ENCODE results near the gene MBD2.

Gene MBD2

DNA sequence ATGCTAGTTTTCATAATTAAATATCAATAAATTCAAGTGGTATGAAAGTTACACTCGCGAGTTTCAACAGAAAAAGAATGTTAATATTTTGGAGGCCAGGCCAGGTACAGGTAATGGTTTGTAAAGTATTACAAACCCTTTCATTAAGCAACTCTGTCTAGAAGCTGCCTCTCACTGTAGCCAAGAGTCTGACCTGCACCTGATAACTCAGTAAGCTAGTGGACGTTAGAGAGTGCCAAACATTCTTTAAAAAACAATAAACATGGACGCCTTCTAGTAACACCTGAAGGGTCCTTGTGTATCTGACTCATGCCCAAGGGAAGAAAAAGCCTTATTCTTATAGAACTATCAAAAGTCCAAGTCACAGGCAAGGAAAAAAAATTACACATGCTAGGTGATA, 70.2 kb downstream of the MBD2 start:
- Histone ChIP-seq H3K4me1 (ENCODE audit: control insufficient read depth, insufficient read depth, low read length) (peaks cover 3% of the 10 kb centered on the region; the same call in 1 of the 2 replicates), H3K36me3 (ENCODE audit: control insufficient read depth in 2 of 2, insufficient read depth in 1 of 2, low read length in 2 of 2) (peaks cover 22 to 45% of the 10 kb centered on the region in 2 experiments), H3K27ac (ENCODE audit: extremely low read depth, low read depth, low read length) (no peak overlapping the region), H3K4me3 (ENCODE audit: low read depth, low read length) (no peak overlapping the region), H3K9me3 (ENCODE audit: control insufficient read depth, insufficient read depth, low read depth, low read length) (no peaks in the 10 kb centered on the region)
- ChIA-PET CTCF (no interaction called here), POLR2A (no interaction called here)
- TF ChIP-seq ZNF324 (tag by site-specific recombination; IDR thresholded peaks at IDR 0.05), result no peak
- TF ChIP-seq GLI2 (tag by site-specific recombination; IDR thresholded peaks at IDR 0.05; ENCODE audit: borderline replicate concordance, low read depth), result no peak
- TF ChIP-seq ZNF843 (tag by site-specific recombination; IDR thresholded peaks at IDR 0.05), result no peak
- TF ChIP-seq, protein P1, sequence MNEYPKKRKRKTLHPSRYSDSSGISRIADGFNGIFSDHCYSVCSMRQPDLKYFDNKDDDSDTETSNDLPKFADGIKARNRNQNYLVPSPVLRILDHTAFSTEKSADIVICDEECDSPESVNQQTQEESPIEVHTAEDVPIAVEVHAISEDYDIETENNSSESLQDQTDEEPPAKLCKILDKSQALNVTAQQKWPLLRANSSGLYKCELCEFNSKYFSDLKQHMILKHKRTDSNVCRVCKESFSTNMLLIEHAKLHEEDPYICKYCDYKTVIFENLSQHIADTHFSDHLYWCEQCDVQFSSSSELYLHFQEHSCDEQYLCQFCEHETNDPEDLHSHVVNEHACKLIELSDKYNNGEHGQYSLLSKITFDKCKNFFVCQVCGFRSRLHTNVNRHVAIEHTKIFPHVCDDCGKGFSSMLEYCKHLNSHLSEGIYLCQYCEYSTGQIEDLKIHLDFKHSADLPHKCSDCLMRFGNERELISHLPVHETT (tag by site-specific recombination; IDR thresholded peaks at IDR 0.05), result no peak
- no peak for TF ChIP-seq ZNF266 (tag by site-specific recombination; IDR thresholded peaks at IDR 0.05; ENCODE audit: low read depth)
- no peak for TF ChIP-seq ZNF423 (tag by site-specific recombination; IDR thresholded peaks at IDR 0.05)
- TF ChIP-seq ZNF211 (tag by site-specific recombination; IDR thresholded peaks at IDR 0.05; ENCODE audit: low read depth), result no peak
- TF ChIP-seq ZNF155 (tag by site-specific recombination; IDR thresholded peaks at IDR 0.05), result no peak
- no peak for TF ChIP-seq ZNF292 (tag by site-specific recombination; IDR thresholded peaks at IDR 0.05; ENCODE audit: borderline replicate concordance, low read depth)
- no peak for TF ChIP-seq ZNF791 (tag by site-specific recombination; IDR thresholded peaks at IDR 0.05)

DNA sequence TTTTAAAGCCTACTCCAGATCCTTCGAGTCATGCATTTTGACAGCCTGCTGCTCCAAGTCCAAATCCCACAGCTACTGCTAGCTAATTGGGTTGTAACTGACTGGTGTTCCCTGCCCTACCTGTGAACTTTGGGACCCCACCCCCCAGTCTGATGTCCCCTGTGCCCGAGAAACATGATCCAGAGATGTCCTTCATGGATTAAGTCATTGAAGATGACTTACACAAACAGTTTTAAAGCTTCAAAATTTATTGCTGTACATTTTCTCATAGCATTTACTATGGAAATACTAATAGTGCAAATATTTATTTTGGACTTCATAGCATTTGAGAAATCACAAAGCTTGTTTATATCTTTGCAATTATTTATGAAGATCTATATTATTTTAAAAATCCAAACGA, 73.1 kb downstream of the MBD2 start:
- H3K36me3 ChIP-seq (ENCODE audit: control insufficient read depth in 2 of 2, insufficient read depth in 1 of 2, low read length in 2 of 2), result peaks cover 7 to 22% of the 10 kb centered on the region in 2 experiments
- H3K27ac ChIP-seq (ENCODE audit: extremely low read depth, low read depth, low read length), result no peak overlapping the region
- H3K4me3 ChIP-seq (ENCODE audit: low read depth, low read length), result no peak overlapping the region
- no peaks in the 10 kb centered on the region for H3K9me3 ChIP-seq (ENCODE audit: control insufficient read depth, insufficient read depth, low read depth, low read length)
- ChIA-PET CTCF (interaction anchor here (0.6 to 0.8 kb wide), 2 partner anchors 13 to 1245 kb away, joined by 3 read pairs; no protein-coding TSS in a partner anchor), POLR2A (interaction anchor here (1.1 kb wide), 1 partner anchor 118 kb away, joined by 5 read pairs; the partner anchor contains the start of gene POLI)
- TF ChIP-seq ZSCAN18 (tag by site-specific recombination; IDR thresholded peaks at IDR 0.05) (no peak), ZFP41 (tag by site-specific recombination; IDR thresholded peaks at IDR 0.05; ENCODE audit: borderline replicate concordance) (no peak)
- H3K4me1 ChIP-seq (ENCODE audit: control insufficient read depth, insufficient read depth, low read length), result peaks cover 5% of the 10 kb centered on the region; the same call in 1 of the 2 replicates

- Histone ChIP-seq H3K36me3 (ENCODE audit: control insufficient read depth in 2 of 2, insufficient read depth in 1 of 2, low read length in 2 of 2) (peaks cover 7 to 17% of the 10 kb centered on the region in 2 experiments; a peak in 2 of 3 replicates), H3K27ac (ENCODE audit: extremely low read depth, low read depth, low read length) (no peak overlapping the region), H3K4me3 (ENCODE audit: low read depth, low read length) (no peak overlapping the region), H3K9me3 (ENCODE audit: control insufficient read depth, insufficient read depth, low read depth, low read length) (no peaks in the 10 kb centered on the region), H3K4me1 (ENCODE audit: control insufficient read depth, insufficient read depth, low read length) (peaks cover 5% of the 10 kb centered on the region; the same call in 1 of the 2 replicates)
- POLR2A ChIA-PET, result no interaction called here
- TF ChIP-seq ZNF10 (tag by site-specific recombination; IDR thresholded peaks at IDR 0.05) (no peak), ZNF776 (tag by site-specific recombination; IDR thresholded peaks at IDR 0.05; ENCODE audit: borderline replicate concordance) (no peak), ZNF354C (tag by site-specific recombination; IDR thresholded peaks at IDR 0.05; ENCODE audit: borderline replicate concordance, low read depth) (no peak), ZFHX2 (tag by site-specific recombination; conservative IDR thresholded peaks at IDR 0.05) (no peak), ZNF544 (tag by site-specific recombination; IDR thresholded peaks at IDR 0.05) (no peak), SP7 (tag by site-specific recombination; IDR thresholded peaks at IDR 0.05) (no peak), ZNF530 (tag by site-specific recombination; IDR thresholded peaks at IDR 0.05; ENCODE audit: low read depth) (no peak)
- CTCF ChIA-PET, result no interaction called here
Measured at GRCh38 chr18:54150226-54150625, 74.2 kb downstream of the MBD2 start.

Data from HEK293 (cell line).